C4-2B (cell line): ENCODE measurements around the gene PLS1.

ENCODE experiments used
- CTCF ChIP-seq: fragments of 450-650 bp; conservative IDR thresholded peaks from 2 replicates; pipeline ENCODE4 v1.5.1; 2017; ENCODE audit warnings: mild to moderate bottlenecking
- ZFX ChIP-seq: fragments of 450-650 bp; IDR thresholded peaks from 2 replicates; pipeline ENCODE4 v1.6.1; 2017

GRCh38 chr3:142657033-142657432 is 60.8 kb downstream of the PLS1 start:
- TF ChIP-seq CTCF (no peak), ZFX (no peak)
